GM18520 (cell line): ENCODE data around the gene SHMT1.
"Not testable (repeated sequence)": the region's sequence is repeated elsewhere in the genome, so short reads cannot be mapped to it uniquely, and the experiment has no call there.

Experiments
- ATAC-seq: cut with Tn5 transposase; IDR thresholded peaks from one replicate; pipeline ENCODE4 v1.9.1; 2021; ENCODE audit not compliant: unreplicated experiment

The SHMT1 gene

GRCh38 chr17:18298061-18298460 is 65.3 kb downstream of the SHMT1 start:
- ATAC-seq, result not testable (repeated sequence)

DNA sequence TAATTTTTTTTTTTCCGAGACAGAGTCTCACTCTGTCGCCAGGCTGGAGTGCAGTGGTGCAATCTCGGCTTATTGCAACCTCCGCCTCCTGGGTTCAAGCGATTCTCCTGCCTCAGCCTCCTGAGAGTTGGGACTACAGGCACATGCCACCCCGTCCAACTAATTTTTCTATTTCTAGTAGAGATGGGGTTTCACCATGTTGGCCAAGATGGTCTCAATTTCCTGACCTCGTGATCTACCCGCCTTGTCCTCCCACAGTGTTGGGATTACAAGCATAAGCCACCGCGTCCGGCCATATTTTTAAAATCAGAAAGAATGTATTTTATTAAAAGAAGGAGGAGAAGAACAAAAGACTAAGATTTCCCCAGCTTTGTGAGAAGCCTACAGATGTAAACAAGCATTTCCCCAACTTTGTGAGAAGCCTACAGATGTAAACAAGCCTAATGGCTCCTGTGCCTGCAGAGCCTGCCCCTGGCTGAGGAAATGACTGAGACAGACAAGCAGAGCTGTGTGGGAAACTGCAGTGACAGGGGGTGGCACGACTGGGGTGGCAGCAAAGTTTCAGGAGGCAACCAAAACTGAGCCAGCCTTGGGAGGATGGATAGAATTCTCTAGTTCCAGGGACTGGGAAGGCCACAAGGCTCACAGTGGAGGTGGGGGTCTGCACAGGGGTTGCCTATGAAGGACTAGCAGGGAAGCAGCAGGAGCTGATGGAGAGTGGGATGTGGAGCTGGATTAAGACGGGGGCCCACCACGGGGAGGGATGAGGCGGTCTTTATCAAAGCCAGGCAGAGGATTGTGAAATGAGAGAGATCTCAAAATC is 71.4 kb downstream of the SHMT1 start:
- no peak for ATAC-seq

DNA sequence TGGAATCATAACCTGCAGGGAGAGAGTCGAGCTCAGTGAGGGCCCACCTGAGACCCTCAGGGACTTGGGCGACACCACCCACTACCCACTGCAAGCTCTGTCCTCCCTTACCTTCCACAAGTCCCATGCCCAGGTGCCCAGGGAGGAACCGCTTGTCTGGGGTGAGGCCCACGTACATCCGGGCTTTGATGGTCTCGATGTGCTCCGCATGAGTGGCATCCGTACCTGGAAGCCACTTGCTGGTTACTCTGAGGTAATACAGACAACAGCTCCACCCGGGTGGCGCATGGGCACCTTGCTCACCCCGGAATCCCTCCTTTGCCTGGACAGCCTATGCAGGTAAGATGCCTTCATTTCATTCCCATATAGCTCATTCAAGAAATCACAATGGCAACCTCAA is 78.1 kb downstream of the SHMT1 start:
- ATAC-seq, result no peak

DNA sequence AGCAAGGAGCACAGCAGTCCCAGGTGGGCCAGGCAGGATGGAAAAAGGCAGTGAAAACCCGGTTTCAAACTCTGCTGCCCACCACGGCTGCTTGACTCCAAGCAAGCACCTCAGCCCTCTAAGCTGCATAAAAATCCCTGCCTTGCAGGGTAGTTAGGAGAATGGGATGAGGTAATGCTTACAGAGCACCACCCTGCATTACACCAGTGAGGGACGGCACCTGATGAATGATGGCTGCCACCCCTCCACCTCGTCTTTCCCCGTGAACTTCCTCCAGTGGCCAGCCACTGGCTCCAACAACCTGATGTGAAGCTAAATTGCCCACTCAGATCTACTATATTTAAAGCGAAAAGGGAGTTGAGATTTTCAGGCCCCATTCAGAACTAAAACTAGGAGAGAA is 81.6 kb downstream of the SHMT1 start:
- ATAC-seq, result no peak

DNA sequence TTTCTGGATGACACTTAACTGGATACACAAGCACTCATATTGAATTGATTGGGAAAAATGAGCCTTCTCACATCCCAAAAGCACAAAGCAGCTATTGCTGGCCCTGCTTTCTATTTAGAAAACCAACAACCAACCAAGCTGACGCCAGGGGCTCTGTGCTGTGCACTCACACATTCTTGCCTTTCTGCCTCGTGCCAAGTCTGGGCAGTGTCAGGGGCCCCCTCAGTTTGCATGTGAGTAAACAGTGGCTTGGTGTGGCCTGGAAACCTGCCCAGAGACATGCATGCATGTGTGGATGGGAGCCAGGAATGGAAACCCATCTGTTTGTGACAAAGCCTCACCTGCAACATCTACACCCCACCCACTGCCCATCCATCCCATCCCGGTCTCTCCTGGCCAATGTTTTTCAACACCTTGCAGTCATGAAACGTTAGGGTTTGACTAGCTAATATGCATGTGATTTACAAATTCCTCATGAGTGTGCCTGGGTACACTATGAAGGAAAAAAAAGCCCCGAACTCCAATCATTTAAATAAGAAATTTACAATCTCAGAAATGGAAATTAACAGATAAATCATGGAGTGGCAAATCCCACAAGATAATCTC is 82.5 kb downstream of the SHMT1 start:
- ATAC-seq, result no peak

GRCh38 chr17:18280249-18280648 is 83.1 kb downstream of the SHMT1 start:
- no peak for ATAC-seq

DNA sequence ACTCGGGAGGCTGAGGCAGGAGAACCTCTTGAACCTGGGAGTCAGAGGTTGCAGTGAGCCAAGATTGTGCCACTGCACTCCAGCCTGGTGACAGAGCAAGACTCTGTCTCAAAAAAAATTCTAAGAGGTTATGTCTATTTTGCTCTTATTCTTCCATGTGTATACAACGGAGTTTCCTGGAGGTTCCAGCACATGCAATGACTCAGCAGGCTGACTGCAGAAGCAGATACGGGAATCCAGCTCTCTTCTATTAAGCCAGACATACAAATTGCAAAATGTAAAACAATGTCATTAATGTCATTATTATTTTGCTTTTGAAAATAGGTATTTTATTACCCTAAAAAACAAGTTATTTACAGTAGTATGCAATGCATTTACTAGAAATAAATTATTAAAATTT is 84.5 kb downstream of the SHMT1 start:
- ATAC-seq, result no peak
